GM18505 (cell line): Measurements from ENCODE around the gene SEC16A.
A peak's percentile ranks its signal among the peaks of the same experiment; 100 is the strongest.

Experiments
- ATAC-seq: cut with Tn5 transposase; IDR thresholded peaks from one replicate; pipeline ENCODE4 v1.9.1; 2021; ENCODE audit not compliant: unreplicated experiment
- POLR2A ChIP-seq: IDR thresholded peaks from 4 replicates; pipeline ENCODE4 v1.6.1; 2011; ENCODE audit warnings: borderline replicate concordance; ENCODE audit not compliant: insufficient read depth, insufficient read length; ENCODE audit errors: extremely low read depth

Gene SEC16A

DNA sequence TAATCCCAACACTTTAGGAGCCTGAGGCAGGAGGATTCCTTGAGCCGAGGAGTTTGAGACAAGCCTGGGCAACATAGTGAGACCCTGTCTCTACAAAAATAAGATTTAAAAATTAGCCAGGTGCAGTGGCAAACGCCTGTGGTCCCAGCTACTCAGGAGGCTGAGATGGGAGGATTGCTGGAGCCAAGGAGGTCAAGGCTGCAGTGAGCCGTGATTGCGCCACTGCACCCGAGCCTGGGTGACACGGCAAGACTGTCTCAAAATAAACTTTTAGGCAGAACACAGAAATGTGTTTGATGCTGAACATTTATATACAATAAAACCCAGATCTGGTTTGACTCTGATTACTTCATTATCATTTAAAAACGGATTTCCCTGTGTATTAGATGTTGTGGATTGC, 77.4 kb downstream of the SEC16A start:
- no peak for TF ChIP-seq POLR2A
- no peak for ATAC-seq

DNA sequence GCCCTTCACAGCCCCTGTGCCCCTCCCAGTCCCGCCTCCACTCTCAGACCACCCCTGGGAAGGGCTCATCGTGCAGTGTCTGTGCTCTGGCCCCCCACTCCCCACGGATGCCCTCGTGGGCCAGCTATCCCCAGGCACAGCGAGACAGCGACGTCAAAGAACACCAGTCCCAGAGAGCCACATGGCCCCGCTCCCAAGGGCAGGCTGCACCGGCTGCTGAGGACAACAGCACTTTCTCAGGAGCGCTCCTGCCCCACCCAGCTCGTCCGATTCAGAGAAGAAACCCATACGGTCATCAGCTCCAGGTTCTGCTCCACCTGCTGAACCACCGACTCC, 78.1 kb downstream of the SEC16A start:
- no peak for TF ChIP-seq POLR2A
- ATAC-seq, result no peak

DNA sequence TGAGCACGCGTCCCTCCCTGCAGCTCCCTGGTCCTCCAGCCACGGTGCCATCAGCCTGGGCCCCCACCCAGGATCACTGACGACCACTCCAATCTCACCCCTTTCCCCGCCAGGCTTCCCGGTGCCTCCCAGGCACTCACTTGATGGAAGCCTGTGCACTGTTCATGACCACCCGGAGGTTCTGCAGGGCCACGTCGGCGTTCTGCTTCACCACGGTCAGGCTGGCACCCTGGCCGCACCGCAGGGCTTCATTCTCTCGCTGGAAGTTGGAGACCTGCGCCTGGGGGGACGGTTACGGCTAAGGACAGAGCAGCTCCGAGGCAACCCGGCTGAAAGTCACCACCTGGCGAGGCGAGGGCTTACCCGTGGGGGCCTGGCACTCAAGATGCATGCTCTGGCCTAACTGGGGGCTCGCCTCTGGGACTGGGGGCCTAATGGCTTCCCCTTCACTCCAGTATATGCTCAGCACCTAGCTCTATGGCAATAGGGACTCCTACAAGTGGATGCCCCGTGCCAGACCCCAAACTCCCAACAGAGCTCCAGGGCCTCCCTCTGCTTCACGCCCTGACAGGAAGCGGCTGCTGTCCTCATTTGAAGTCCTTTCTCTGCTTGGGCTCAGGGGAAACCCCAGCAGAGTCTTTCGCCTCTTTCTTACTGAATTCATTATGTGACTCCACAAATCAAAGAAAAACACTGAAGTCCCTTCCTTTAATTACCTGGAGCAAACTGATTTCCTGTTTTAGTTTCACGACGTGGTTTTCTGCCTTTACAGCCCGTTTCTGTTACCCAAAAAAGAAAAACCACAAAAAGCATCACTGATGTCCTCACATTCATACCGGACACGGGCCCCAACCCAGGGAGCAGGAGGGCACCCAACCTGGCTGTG, 78.7 kb downstream of the SEC16A start:
- no peak for ATAC-seq
- TF ChIP-seq POLR2A, result no peak

DNA sequence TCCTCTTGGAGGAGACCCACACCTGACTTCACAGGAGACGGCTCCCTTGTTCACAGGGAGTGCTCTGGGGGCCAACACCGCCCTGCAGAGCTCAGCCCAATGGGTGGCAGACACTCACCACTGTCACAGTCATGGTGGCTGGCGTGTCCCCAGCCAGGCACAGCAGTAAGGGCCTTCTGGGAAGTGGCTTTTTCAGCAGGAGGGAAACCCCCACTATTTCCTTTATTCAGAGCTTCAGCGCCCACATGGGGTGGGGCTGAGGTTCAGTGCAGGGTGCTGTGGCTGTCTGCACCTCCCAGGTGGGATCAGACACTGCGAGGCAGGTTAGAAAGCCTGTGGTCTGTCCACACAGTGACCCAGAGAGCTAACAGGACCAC, 79.3 kb downstream of the SEC16A start:
- peak; percentile 14 for TF ChIP-seq POLR2A
- ATAC-seq, result no peak

DNA sequence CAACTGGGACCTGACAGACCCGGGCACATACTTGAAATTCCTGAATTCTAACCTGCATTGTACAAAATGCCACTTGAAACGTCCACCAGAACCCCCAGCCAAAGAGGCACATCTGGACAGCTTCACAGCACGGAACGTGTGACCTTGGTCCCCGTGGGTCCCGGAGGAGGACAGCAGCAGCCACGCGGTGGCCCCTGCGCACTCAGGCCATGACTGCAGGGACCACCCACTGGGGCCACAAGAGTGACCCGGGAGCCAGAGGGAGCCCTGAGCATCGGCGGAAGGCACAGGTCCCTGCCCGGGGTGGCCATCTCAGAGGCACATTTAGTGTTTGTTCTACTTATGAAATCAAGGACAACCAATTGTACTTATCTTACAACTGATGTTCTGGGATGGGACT, 80.8 kb downstream of the SEC16A start:
- TF ChIP-seq POLR2A, result no peak
- ATAC-seq, result no peak

DNA sequence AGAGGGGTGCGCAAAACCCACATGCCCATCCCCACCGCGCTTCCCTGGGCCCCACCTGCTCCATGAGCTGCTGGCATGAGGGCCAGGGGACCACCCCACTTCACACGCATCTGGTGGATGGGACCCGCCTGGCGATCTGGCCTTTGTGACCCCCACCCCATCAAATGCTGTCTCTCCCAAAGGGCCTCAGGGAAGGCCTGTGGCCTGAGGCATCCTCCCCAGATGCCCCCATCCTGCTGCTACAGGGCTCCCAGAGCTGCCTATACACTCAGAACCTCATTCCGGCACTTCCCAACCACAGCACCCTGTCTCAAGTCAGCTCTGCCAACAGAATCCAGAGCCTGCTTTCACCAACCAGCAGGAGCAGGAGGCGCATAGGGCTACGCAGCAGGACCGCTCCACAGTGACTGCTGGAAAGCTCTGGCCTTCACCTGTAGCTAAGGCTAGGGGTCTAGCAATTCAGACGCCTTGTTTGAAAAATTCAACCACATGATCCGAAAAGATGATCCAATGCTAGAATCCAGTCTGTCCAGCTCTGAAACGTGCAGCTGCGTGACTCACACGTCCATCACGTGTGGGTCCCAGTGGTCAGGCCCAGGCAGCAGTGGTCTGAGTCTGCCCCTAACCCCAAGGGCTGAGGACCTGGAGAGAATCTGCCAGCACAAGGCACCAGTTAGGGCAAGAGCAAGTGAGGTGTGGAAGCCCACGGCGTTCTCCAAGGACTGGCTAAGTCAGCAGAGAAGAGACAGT, 81.5 kb downstream of the SEC16A start:
- no peak for TF ChIP-seq POLR2A
- ATAC-seq, result no peak

DNA sequence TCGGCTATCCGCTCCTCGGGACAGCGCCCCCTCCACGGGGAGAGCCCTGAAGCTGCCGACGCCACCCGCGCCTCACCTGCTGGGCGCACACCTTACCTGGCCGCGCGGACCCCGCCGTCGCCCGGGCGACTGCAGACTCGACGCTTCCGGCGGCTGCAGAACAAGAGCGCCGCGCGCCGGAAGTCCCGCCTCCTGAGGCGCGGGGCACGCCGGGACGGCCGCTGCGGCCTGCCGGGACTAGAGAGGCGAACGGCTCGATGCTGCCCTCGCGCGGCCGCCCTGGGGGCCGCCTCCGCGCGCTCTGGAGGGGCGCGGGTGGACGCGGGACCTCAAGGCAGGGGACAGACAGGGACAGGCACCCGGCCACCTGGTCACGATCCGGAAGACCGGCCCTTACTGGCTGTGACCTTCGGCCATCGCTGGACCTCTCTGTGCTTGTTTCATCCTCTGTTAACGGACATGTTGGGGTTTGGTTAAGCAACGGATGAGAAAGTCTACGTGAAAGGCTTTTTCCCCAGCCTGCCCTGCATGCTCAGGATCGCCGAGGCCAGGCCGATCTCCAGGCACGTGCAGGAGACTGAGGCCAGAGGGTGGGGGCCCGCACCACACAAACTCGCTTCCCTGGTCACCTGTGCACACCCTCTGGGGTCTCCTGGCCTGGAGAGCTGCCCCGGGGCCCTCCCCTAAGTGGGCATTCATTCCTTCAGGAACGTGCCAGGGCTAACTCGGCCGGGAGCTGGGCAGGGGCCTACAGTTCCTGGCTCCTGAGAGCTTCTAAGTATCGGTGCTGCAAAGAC, 82.6 kb downstream of the SEC16A start, which contains the start of gene SNAPC4:
SNAPC4 (minus strand) TSS at position 133 of the 797 bp plus-strand sequence. CDS start 1,742 bp downstream, outside the sequence.
- peak; percentile 66 for ATAC-seq
- TF ChIP-seq POLR2A, result peak; percentile 82

DNA sequence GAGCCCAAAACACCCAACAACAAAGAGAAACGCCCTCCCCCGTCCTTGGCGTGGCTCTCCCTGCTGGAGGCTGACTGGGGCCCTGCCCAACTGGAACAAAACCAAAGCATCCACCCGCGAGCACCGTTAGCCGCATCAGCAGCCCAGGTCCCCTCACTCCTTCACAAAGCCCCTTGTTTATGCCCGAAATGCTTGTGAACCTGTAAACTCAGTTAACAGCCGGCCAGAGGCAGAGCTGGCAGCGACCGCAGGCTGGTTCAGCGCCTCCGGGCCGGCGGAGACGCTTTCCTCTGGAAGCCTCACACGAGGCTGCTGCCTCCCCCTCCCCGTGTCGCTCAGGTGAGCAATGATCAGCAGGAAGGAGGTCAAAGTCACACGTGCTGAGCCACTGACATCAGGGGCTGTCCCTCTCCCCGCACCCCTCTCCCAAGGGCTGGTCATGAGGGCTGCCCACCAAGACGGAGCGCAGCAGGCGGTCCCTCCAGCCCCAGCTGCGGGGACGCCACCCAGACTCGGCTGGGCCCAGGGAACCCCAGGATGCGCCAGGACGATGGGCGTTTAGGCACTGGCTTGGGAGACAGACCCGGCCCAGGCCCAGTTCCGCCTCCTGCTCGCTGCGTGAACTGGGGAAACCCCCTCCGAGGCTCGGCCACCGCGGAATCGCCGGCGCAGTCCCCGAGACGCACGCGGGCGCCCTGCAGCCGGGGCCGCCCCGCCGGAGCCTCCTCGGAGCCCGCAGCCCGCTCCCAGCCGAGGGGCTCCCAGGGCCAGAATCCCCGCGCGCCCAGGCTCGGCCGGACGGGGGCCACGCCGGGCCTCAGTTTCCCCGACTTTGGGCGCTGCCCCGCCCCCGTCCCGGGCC, 83.4 kb downstream of the SEC16A start:
- no peak for TF ChIP-seq POLR2A
- peak; percentile 28 for ATAC-seq

DNA sequence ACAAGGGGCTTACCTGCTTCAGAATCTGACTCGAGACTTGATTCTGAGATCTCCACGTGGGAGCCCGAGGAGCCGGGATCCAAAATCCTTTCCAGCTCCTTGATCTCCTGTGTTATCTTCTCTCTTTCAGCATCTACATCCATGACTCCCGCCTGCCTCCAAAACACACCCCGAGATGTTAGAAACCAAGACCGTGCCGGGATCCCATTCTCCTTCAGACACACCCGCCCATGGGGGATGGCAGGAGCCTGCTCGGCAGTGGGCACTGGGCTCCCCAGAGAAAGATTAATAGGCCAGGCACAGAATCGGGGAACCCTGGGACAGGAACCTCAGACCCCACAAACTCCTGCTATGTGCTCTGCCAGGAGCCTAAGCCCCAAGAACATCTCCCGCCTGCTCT, 84.6 kb downstream of the SEC16A start:
- TF ChIP-seq POLR2A, result no peak
- ATAC-seq, result no peak

DNA sequence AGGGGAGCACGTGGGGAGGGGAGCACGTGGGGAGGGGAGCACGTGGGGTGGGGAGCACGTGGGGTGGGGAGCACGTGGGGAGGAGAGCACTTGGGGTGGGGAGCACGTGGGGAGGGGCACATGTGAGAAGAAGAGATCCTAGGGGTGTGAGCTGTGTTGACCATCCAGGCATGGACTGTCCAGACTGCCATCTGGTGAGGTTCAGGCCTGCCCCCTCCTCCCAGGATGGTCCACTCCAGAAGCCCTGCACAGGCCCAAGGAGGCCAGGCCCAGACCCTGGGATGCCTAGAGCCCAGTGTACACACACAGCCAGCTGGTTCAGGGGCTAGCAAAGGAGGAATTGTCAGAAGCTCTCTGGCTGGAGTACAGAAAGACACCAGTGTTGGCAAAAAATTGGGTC, 85.2 kb downstream of the SEC16A start:
- TF ChIP-seq POLR2A, result no peak
- no peak for ATAC-seq

DNA sequence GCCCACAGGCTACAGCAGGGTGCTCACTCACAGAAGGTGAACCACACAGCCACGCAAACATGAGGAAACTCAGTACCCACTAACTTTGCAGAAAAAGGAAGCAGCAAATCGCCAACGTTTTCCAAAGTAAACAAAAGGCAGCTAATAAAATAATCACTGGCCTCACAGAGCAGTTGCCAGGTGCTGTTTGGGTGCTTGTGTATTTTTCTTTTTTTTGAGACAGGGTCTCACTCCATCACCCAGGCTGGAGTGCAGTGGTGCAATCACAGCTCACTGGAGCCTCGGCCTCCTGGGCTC, 86.7 kb downstream of the SEC16A start:
- no peak for ATAC-seq
- TF ChIP-seq POLR2A, result no peak

DNA sequence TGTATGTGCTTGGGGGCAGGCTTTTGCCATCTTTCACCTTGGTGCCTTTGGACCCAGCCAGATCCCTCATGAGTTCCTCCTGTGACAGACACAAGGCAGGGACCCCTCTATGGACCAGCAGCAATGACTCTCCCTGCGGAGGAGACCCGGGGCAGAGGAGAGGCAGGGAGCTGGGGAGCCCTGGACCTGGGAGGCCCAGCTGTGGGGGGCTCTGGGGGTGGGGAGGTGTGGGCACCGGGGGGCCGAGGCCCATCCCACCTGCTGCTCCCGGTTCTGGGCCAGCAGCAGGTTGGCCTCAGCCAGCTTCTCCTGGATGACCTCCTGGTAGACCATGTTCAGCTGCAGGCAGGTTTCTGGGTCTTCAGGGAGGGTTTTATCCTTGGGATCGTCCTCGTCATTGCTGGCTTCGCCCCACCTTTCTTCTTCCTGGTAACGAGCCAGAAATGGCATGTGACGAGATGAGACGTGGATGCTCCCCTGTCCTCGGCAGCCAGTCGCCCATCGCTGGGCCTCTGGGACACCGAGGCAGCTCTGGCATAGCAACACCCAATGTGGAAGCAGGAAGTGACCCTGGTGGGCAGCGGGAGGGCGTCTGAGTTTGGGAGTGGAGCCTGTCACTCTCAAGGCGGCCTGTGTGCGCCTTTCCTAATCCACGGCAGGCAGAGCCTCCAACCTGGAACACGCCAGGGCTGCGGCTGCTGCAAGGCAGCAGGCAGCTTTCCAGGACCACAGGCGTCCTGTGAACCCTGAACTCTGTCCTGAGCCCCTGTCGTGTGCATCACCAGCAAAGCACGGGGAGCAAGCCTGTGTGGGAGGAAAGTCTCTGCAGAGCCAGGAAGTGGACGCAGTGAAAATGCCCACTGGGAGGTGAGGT, 87.3 kb downstream of the SEC16A start:
- no peak for TF ChIP-seq POLR2A
- no peak for ATAC-seq
